GM23338 (cell line): ENCODE data around the gene CORT. TPM values are rescaled to one million over a fixed set of nuclear protein-coding genes. Genes with fewer than 3 reads are reported as not detected.

ENCODE experiments used
- ATAC-seq: fragments of 200-7000 bp; cut with Tn5 transposase; 3 replicates; pipeline ENCODE4 v1.9.1; 2020
- DNase-seq: peaks from one replicate; pipeline ENCODE4 v3.0.0-alpha.2; 2015; ENCODE audit warnings: low spot score
- H2AFZ ChIP-seq: fragments of 200-600 bp; sonication (generic); 2 replicates; pipeline ENCODE4 v1.8.0; 2016; ENCODE audit warnings: antibody characterized with exemption, mild to moderate bottlenecking, moderate library complexity
- H3F3A ChIP-seq: fragments of 200-600 bp; sonication (generic); replicated peaks from 2 replicates; pipeline ENCODE4 v1.8.0; 2017; ENCODE audit warnings: antibody characterized with exemption, mixed run types, low read depth
- H3K27ac ChIP-seq: fragments of 200-600 bp; sonication (generic); 2 replicates; pipeline ENCODE4 v1.6.1; 2016; ENCODE audit warnings: low read depth
- H3K27me3 ChIP-seq: fragments of 200-600 bp; sonication (generic); 2 replicates; pipeline ENCODE4 v1.8.0; 2016; ENCODE audit warnings: mild to moderate bottlenecking, mixed run types, moderate library complexity; ENCODE audit not compliant: insufficient read depth
- H3K36me3 ChIP-seq: fragments of 200-600 bp; sonication (generic); 2 replicates; pipeline ENCODE4 v1.8.0; 2016; ENCODE audit warnings: mild to moderate bottlenecking; ENCODE audit not compliant: insufficient read depth
- H3K4me1 ChIP-seq: fragments of 200-600 bp; sonication (generic); 2 replicates; pipeline ENCODE4 v1.8.0; 2016; ENCODE audit warnings: mild to moderate bottlenecking, moderate library complexity; ENCODE audit not compliant: insufficient read depth
- H3K4me2 ChIP-seq: fragments of 200-600 bp; sonication (generic); 2 replicates; pipeline ENCODE4 v1.7.1; 2017; ENCODE audit warnings: mixed run types
- H3K4me3 ChIP-seq: fragments of 200-600 bp; sonication (generic); 2 replicates; pipeline ENCODE4 v1.6.1; 2016; ENCODE audit warnings: mixed run types
- H3K79me2 ChIP-seq: fragments of 200-600 bp; sonication (generic); replicated peaks from 2 replicates; pipeline ENCODE4 v1.8.0; 2017; ENCODE audit warnings: mild to moderate bottlenecking; ENCODE audit not compliant: insufficient read depth
- H3K9me2 ChIP-seq: fragments of 200-600 bp; sonication (generic); 2 replicates; pipeline ENCODE4 v1.8.0; 2017; ENCODE audit not compliant: insufficient read depth
- H4K20me1 ChIP-seq: fragments of 200-600 bp; sonication (generic); replicated peaks from 2 replicates; pipeline ENCODE4 v1.8.0; 2017; ENCODE audit warnings: mild to moderate bottlenecking; ENCODE audit not compliant: insufficient read depth
- H3K27ac Mint-ChIP-seq: 2 replicates; pipeline ENCODE4 v1.8.0; 2020; ENCODE audit warnings: inconsistent platforms, mild to moderate bottlenecking, moderate library complexity, mixed read lengths
- H3K27me3 Mint-ChIP-seq: 3 replicates; pipeline ENCODE4 v1.8.0; 2022; ENCODE audit warnings: low read depth, mild to moderate bottlenecking, moderate library complexity, mixed read lengths, inconsistent platforms; ENCODE audit not compliant: insufficient read depth, poor library complexity
- H3K36me3 Mint-ChIP-seq: 3 replicates; pipeline ENCODE4 v1.8.0; 2021; ENCODE audit warnings: low read depth, mild to moderate bottlenecking, inconsistent platforms, moderate library complexity, mixed read lengths
- H3K4me1 Mint-ChIP-seq: 3 replicates; pipeline ENCODE4 v1.8.0; 2020; ENCODE audit warnings: mild to moderate bottlenecking, inconsistent platforms, mixed read lengths
- H3K4me3 Mint-ChIP-seq: 3 replicates; pipeline ENCODE4 v1.8.0; 2021; ENCODE audit warnings: moderate library complexity, mild to moderate bottlenecking, inconsistent platforms, mixed read lengths
- H3K9me3 Mint-ChIP-seq: 3 replicates; pipeline ENCODE4 v1.8.0; 2020; ENCODE audit warnings: moderate library complexity, mild to moderate bottlenecking, inconsistent platforms, mixed read lengths
- CREB1 ChIP-seq: fragments of 250-450 bp; sonication (Bioruptor Pico); IDR thresholded peaks from 2 replicates; pipeline ENCODE4 v1.5.0; 2020; ENCODE audit warnings: low read depth, mild to moderate bottlenecking, moderate library complexity
- EZH2 ChIP-seq: fragments of 200-600 bp; sonication (generic); IDR thresholded peaks from one replicate; pipeline ENCODE4 v1.8.0; 2017; ENCODE audit warnings: antibody characterized with exemption, mild to moderate bottlenecking, low read depth; ENCODE audit not compliant: unreplicated experiment
- EZH2phosphoT487 ChIP-seq: fragments of 200-600 bp; sonication (generic); IDR thresholded peaks from one replicate; pipeline ENCODE4 v1.8.1; 2018; ENCODE audit warnings: antibody characterized with exemption; ENCODE audit not compliant: unreplicated experiment
- JUNB ChIP-seq: IDR thresholded peaks from one replicate; pipeline ENCODE4 v1.6.1; 2016; ENCODE audit warnings: antibody characterized with exemption; ENCODE audit not compliant: unreplicated experiment
- NANOG ChIP-seq: IDR thresholded peaks from 2 replicates; pipeline ENCODE4 v1.6.1; 2016; ENCODE audit warnings: antibody characterized with exemption, borderline replicate concordance
- POLR2AphosphoS5 ChIP-seq: IDR thresholded peaks from 2 replicates; pipeline ENCODE4 v1.6.1; 2016; ENCODE audit warnings: antibody characterized with exemption, low read depth
- STAT1 ChIP-seq: IDR thresholded peaks from one replicate; pipeline ENCODE4 v1.6.1; 2016; ENCODE audit warnings: antibody characterized with exemption; ENCODE audit not compliant: unreplicated experiment
- ZNF114 ChIP-seq: fragments of 250-450 bp; sonication (Bioruptor Pico); IDR thresholded peaks from 2 replicates; pipeline ENCODE4 v1.5.0; 2020; ENCODE audit warnings: mild to moderate bottlenecking, moderate library complexity
- ZNF331 ChIP-seq: fragments of 250-450 bp; sonication (Bioruptor Pico); IDR thresholded peaks from 2 replicates; pipeline ENCODE4 v1.5.0; 2020; ENCODE audit warnings: low read depth, mild to moderate bottlenecking, moderate library complexity
- polyA plus RNA-seq: library from polyadenylated mRNA; unstranded; fragments of >200 nt; fragmentation: Nextera tagmentation; extraction: Ambion mirVana; gene quantifications from 2 replicates; pipeline ENCODE4 v1.2.1, GENCODE V29; 2016
- total RNA-seq: library from RNA; depleted of rRNA; stranded (reverse); fragments of >200 nt; shearing (Covaris generic); gene quantifications from 2 replicates; pipeline ENCODE4 v1.2.3, GENCODE V29; 2014
- TF ChIP-seq, protein P1 (sequence below), 2 experiments: fragments of 200-600 bp in 1 of 2; sonication (generic) in 1 of 2; conservative IDR thresholded peaks; 2 replicates each; pipeline versions ENCODE4 v1.5.1 to v1.6.1; 2016 to 2017; ENCODE audit warnings: antibody characterized with exemption in 2 of 2, low read depth in 2 of 2, mild to moderate bottlenecking in 2 of 2, moderate library complexity in 1 of 2
- TF ChIP-seq, protein P2 (sequence below): IDR thresholded peaks from 2 replicates; pipeline ENCODE4 v1.6.1; 2016; ENCODE audit warnings: antibody characterized with exemption
- TF ChIP-seq, protein P3 (sequence below): IDR thresholded peaks from one replicate; pipeline ENCODE4 v1.6.1; 2018; ENCODE audit warnings: antibody characterized with exemption; ENCODE audit not compliant: unreplicated experiment

CORT gene
- total and polyA plus RNA-seq, 2 experiments from 2014 or later = 1.4 TPM; not detected in 1

- TF ChIP-seq ZNF331 (CRISPR knock-in tag) (no peak), EZH2phosphoT487 (no peak), JUNB (no peak), EZH2 (no peak), ZNF114 (CRISPR knock-in tag) (no peak), CREB1 (CRISPR knock-in tag) (no peak), NANOG (no peak)
- TF ChIP-seq, protein P1, sequence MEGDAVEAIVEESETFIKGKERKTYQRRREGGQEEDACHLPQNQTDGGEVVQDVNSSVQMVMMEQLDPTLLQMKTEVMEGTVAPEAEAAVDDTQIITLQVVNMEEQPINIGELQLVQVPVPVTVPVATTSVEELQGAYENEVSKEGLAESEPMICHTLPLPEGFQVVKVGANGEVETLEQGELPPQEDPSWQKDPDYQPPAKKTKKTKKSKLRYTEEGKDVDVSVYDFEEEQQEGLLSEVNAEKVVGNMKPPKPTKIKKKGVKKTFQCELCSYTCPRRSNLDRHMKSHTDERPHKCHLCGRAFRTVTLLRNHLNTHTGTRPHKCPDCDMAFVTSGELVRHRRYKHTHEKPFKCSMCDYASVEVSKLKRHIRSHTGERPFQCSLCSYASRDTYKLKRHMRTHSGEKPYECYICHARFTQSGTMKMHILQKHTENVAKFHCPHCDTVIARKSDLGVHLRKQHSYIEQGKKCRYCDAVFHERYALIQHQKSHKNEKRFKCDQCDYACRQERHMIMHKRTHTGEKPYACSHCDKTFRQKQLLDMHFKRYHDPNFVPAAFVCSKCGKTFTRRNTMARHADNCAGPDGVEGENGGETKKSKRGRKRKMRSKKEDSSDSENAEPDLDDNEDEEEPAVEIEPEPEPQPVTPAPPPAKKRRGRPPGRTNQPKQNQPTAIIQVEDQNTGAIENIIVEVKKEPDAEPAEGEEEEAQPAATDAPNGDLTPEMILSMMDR (conservative IDR thresholded peaks at IDR 0.05; ENCODE audit: low read depth in 2 of 2) = no peak
- TF ChIP-seq, protein P2, sequence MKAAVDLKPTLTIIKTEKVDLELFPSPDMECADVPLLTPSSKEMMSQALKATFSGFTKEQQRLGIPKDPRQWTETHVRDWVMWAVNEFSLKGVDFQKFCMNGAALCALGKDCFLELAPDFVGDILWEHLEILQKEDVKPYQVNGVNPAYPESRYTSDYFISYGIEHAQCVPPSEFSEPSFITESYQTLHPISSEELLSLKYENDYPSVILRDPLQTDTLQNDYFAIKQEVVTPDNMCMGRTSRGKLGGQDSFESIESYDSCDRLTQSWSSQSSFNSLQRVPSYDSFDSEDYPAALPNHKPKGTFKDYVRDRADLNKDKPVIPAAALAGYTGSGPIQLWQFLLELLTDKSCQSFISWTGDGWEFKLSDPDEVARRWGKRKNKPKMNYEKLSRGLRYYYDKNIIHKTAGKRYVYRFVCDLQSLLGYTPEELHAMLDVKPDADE = no peak
- Histone ChIP-seq H3K4me3 (no peak overlapping the region), H3K27ac (0 out of 2 replicates have a peak overlapping the region, but pooled peaks have one; percentile 3), H4K20me1 (peaks cover 35% of the 10 kb centered on the region), H2AFZ (no peak overlapping the region), H3F3A (peaks cover 23% of the 10 kb centered on the region), H3K79me2 (peaks cover 18% of the 10 kb centered on the region), H3K4me1 (no peaks in the 10 kb centered on the region), H3K36me3 (peaks cover 92% of the 10 kb centered on the region), H3K9me2 (no peaks in the 10 kb centered on the region), H3K27me3 (no peaks in the 10 kb centered on the region), H3K4me2 (no peak overlapping the region)
- H3K4me1 Mint-ChIP-seq = no peaks in the 10 kb centered on the region
- DNase-seq (no peak), ATAC-seq (no peak)
- no peaks in the 10 kb centered on the region for H3K9me3 Mint-ChIP-seq
- H3K27ac Mint-ChIP-seq = no peak overlapping the region
- H3K4me3 Mint-ChIP-seq = no peak overlapping the region
- peaks cover 2% of the 10 kb centered on the region for H3K27me3 Mint-ChIP-seq
- H3K36me3 Mint-ChIP-seq = peaks cover 94% of the 10 kb centered on the region
Measured at GRCh38 chr1:10407201-10407600, 42.6 kb upstream of the CORT start.

DNA sequence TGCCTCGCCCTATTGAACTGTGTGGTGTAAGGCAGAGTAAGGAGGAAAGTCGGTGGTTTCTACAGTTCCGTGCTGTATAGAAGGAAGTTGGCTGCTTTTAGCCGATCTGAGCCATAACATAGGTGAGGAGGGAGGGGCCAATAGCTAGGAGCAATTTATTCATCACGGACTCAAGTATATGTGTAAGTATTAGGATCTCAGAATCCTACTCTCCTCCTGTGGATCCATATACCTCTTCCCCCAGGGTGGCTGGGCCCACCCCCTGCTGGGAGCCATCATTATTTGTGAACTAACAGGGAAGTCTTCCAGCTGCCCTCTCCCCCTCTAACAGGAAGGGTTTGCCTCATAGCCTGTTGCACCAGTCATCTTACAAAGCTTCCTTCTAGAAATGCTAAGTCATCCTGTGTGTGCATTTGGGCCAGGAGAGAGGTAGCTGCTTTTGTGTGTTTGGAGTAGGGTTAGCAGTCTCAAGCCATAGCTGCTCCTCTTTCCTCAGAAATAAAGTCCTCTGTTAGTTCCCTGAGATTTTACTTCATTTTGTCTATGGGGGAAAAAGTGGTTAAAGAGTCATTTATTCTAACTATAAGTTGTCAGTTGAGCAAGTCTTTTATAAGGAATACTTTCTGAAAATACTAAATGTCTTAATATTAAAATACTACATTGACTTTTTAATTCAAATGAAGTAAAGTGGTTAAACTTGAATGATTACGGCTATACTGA, 34.5 kb upstream of the CORT start:
- no peaks in the 10 kb centered on the region; the same call in 2 of the 3 replicates for H3K9me3 Mint-ChIP-seq
- peaks cover 1% of the 10 kb centered on the region; the same call in 1 of the 2 replicates for H3K79me2 ChIP-seq
- no peak overlapping the region for H3K4me3 ChIP-seq
- H3K4me1 ChIP-seq = no peaks in the 10 kb centered on the region
- H3F3A ChIP-seq = peaks cover 40% of the 10 kb centered on the region
- H3K27ac Mint-ChIP-seq = peak overlapping the region; percentile 93
- no peak overlapping the region for H3K4me2 ChIP-seq
- peak overlapping the region; percentile 74 for H3K27ac ChIP-seq
- DNase-seq (peak; percentile 21), ATAC-seq (no peak; the same call in 1 of the 3 replicates)
- peaks cover 4% of the 10 kb centered on the region for H3K27me3 Mint-ChIP-seq
- H3K36me3 Mint-ChIP-seq = peaks cover 94% of the 10 kb centered on the region
- H3K4me1 Mint-ChIP-seq = peaks cover 6% of the 10 kb centered on the region; the same call in 2 of the 3 replicates
- H4K20me1 ChIP-seq = peaks cover 28% of the 10 kb centered on the region
- no peak overlapping the region for H2AFZ ChIP-seq
- H3K36me3 ChIP-seq = peaks cover 90% of the 10 kb centered on the region
- no peak overlapping the region for H3K4me3 Mint-ChIP-seq
- H3K27me3 ChIP-seq = no peaks in the 10 kb centered on the region
- no peaks in the 10 kb centered on the region for H3K9me2 ChIP-seq
- no peak for TF ChIP-seq ZNF114 (CRISPR knock-in tag)
- TF ChIP-seq CREB1 (CRISPR knock-in tag) = no peak
- no peak for TF ChIP-seq ZNF331 (CRISPR knock-in tag)
- TF ChIP-seq, protein P3, sequence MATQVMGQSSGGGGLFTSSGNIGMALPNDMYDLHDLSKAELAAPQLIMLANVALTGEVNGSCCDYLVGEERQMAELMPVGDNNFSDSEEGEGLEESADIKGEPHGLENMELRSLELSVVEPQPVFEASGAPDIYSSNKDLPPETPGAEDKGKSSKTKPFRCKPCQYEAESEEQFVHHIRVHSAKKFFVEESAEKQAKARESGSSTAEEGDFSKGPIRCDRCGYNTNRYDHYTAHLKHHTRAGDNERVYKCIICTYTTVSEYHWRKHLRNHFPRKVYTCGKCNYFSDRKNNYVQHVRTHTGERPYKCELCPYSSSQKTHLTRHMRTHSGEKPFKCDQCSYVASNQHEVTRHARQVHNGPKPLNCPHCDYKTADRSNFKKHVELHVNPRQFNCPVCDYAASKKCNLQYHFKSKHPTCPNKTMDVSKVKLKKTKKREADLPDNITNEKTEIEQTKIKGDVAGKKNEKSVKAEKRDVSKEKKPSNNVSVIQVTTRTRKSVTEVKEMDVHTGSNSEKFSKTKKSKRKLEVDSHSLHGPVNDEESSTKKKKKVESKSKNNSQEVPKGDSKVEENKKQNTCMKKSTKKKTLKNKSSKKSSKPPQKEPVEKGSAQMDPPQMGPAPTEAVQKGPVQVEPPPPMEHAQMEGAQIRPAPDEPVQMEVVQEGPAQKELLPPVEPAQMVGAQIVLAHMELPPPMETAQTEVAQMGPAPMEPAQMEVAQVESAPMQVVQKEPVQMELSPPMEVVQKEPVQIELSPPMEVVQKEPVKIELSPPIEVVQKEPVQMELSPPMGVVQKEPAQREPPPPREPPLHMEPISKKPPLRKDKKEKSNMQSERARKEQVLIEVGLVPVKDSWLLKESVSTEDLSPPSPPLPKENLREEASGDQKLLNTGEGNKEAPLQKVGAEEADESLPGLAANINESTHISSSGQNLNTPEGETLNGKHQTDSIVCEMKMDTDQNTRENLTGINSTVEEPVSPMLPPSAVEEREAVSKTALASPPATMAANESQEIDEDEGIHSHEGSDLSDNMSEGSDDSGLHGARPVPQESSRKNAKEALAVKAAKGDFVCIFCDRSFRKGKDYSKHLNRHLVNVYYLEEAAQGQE = no peak
- TF ChIP-seq, protein P2 = no peak
- TF ChIP-seq POLR2AphosphoS5 = no peak
- no peak for TF ChIP-seq EZH2phosphoT487
- no peak for TF ChIP-seq JUNB
- no peak for TF ChIP-seq EZH2
- TF ChIP-seq STAT1 = no peak
